Cardiac fibroblast (primary cell): ENCODE measurements around the gene LCAT.
A peak's percentile ranks its signal among the peaks of the same experiment; 100 is the strongest.

Experiments
- DNase-seq, 2 donors: peaks; one replicate each; pipeline versions ENCODE4 v3.0.0 to v3.0.0-alpha.2; 2010; ENCODE audit warnings: low read depth in 2 of 2
- H3K4me3 ChIP-seq, 2 donors: replicated peaks in 1 of 2; 1 replicate in 1 of 2; 2 replicates in 1 of 2; pipeline ENCODE4 v1.5.1; 2011; ENCODE audit warnings: low read depth in 2 of 2, low read length in 2 of 2, mild to moderate bottlenecking in 2 of 2, moderate library complexity in 1 of 2
- TF ChIP-seq, protein P1 (sequence below): IDR thresholded peaks from one replicate; pipeline ENCODE4 v1.5.1; 2011; ENCODE audit warnings: low read depth, mild to moderate bottlenecking, low read length, inconsistent platforms

Gene LCAT

DNA sequence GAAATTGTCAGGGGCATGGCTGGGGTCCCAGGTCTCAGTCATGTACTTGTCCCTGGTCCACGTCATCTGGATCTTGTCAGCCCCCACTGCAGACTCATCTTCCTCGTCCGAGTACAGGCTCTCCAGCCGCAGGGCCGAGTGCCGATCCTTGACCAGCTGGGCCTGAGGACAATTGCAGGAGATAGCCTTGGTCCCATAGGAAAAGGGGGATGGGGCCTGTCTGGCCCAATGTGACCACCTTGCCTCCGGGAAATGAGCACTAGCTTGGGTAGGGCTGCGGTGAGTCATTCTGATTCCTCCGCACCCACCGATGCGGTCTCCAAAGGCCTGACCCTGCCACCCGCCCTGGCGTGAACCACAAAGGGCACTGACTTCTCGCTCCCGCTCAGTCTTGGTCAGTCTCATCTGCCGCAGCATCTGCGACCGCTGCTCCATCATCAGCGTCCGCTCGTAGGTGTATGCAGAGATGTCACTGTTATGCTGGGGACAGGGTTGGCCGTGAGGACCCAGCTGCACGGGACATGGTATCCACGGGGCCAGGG is 1.5 kb upstream of the LCAT start:
- H3K4me3 ChIP-seq = no peak overlapping the region
- peak in 1 of 2 donors; percentile 77 for DNase-seq
- TF ChIP-seq, protein P1, sequence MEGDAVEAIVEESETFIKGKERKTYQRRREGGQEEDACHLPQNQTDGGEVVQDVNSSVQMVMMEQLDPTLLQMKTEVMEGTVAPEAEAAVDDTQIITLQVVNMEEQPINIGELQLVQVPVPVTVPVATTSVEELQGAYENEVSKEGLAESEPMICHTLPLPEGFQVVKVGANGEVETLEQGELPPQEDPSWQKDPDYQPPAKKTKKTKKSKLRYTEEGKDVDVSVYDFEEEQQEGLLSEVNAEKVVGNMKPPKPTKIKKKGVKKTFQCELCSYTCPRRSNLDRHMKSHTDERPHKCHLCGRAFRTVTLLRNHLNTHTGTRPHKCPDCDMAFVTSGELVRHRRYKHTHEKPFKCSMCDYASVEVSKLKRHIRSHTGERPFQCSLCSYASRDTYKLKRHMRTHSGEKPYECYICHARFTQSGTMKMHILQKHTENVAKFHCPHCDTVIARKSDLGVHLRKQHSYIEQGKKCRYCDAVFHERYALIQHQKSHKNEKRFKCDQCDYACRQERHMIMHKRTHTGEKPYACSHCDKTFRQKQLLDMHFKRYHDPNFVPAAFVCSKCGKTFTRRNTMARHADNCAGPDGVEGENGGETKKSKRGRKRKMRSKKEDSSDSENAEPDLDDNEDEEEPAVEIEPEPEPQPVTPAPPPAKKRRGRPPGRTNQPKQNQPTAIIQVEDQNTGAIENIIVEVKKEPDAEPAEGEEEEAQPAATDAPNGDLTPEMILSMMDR = no peak

DNA sequence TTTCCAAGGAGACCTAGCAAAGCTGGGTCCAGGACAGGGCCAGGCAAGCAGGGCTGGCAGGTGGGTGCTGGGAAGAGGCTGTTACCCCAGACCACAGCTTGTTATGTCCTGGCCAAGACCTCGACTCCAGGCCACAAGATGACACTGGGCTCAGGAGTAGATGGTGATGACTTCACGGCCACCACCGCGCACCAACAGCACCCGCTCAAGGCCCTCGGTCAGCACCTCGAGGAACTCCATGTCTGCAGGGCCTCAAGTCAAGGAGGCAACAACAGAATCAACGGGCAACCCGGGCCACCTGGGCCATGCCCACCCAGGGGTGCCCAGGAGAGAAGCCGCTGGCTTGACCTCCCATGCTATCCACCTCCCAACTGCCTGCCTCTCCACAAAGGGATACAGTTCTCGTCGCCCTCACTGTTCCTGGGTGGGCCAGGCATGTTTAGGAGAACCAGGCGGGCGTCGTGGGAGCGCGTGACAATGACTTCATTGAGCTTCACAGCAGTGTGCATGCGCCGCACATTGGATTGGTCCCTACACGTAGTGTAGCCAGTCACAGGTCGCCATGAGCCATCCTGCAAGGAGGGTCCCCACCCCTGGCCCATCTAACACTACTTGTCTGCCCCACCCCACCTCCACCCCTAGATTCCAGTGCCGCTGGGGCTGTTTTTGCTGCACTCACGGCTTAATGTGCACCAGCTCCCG is 921 bp upstream of the LCAT start:
- TF ChIP-seq, protein P1 = no peak
- H3K4me3 ChIP-seq = no peak overlapping the region
- no peak for DNase-seq

DNA sequence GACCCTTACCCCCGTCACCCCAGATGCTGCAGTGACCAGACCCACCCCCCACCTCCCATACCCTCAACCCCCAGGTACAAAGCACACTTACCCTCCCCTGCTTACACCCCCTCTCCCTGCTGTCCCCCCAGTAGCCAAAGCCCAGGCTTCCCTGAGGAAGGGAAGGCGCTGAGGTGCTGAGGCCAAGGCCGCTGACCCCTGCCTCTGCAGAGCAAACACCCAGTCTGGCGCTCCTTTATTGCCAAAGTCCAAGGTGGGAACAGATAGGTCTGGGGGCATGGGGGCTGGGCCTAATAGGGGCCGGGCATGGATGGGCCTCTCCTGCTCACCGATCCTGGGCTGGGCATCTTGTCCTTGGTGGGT is 683 bp downstream of the LCAT start:
- TF ChIP-seq, protein P1 = no peak
- H3K4me3 ChIP-seq = no peak overlapping the region
- DNase-seq = no peak

DNA sequence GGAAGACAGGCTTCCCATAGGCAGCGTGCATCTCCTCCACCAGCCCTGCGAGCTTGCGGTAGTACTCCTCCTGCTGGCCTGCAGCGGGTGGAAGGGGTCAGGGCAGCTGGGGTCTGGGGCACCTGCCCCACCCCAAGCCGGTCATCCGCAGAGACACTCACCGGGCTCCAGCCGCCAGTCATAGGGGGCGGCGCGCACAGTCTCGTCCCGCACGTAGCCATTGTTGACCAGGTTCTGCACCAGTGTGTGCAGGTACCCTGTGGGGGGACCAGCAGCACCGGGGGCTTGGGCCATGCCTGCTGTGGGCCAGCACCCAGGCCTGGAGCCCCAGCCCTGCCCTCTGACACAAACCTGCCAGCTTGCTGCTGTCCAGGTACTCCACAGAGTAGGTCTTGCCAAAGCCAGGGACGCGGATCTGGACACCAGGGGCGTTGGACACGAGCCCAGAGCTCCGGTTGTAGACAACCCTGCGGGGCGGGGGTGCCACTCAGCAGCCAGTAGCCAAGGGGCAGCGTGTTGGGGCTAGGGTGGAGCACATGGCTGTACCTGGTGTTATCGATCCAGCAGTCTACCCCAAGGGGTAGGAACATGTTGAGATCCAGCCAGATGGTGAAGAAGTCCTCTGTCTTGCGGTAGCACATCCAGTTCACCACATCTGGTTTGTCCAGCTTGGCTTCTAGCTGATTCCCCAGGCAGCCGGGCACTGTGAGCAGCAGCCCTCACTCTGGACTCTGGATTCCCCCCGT is 1.2 kb downstream of the LCAT start:
- no peak for DNase-seq
- TF ChIP-seq, protein P1 = no peak
- H3K4me3 ChIP-seq = no peak overlapping the region

DNA sequence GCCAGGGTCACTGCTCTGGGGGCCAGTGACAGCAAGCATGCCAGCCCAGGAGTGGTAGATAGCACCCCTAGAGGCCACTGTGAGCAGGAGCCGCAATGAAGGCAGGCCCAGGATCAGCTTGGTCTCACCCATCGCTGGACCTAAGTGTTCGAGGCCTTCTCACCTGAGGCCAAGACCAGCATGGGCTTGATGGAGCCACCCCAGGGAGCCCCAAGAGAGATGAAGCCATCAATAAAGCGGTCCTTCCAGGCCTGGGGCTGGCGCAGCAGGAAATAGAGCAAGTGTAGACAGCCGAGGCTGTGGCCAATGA is 1.8 kb downstream of the LCAT start:
- no peak overlapping the region for H3K4me3 ChIP-seq
- TF ChIP-seq, protein P1 = peak; percentile 70
- peak; percentile 39 to 44 for DNase-seq

DNA sequence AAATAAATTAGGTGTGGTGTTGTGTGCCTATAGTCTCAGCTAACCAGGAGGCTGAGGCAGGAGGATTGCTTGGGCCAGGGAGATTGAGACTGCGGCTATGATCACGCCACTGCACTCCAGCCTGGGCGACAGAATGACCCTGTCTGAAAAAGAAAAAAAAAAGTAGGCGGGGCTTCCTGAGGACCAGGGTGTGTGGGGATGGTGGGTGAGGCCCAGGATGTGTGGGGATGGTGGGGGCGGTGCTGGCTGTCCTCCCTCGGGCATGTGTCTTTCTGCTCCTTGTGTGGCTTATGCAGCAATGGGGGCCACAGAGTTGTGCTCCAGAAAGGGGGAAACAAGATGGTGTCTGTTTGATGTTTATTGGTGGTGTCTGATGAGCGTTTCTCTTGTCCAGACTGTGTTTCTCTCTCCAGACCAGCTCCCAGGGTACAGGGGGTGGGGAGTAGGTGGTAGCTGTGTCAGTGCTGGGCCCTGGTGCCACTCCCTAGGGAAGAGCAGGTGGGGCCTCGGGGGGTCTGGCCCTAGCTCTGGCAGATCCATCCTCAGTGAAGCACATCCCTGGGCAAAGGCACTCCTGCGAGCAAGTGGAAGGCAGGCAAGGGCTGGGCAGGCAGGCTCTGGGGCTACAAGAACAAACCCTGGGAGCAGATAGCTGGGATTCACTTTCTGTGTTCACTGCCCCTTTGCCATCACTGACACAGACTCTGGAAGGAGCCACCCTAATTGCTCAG is 2.3 kb downstream of the LCAT start:
- no peak overlapping the region for H3K4me3 ChIP-seq
- TF ChIP-seq, protein P1 = no peak
- no peak for DNase-seq
